Measurements from ENCODE around the gene PPP1R11. TPM values are rescaled to one million over a fixed set of nuclear protein-coding genes. Genes with fewer than 3 reads are reported as not detected.

Gene PPP1R11
- total and polyA plus RNA-seq, 9 of the 15 experiments (the other 6 are each of a cell fraction or from before 2014, with no cell fraction given), result 17.8 to 94.8 (median 44.6) TPM

- no peak overlapping the region for H3K4me3 ChIP-seq
- WGBS (ENCODE audit: insufficient coverage, low coverage, missing lambda C conversion rate), result 28% methylated on average over 36 of the region's 37 CpGs
- no peak for DNase-seq (ENCODE audit: extremely low read depth in 1 of 4, low spot score in 3 of 4)
- H3K9me3 ChIP-seq (replicated peaks; ENCODE audit: control insufficient read depth, insufficient read depth, low read depth, low read length), result no peaks in the 10 kb centered on the region
- no peaks in the 10 kb centered on the region for H3K9me1 ChIP-seq (ENCODE audit: control insufficient read depth, insufficient read depth, low read length)
- H3K79me2 ChIP-seq (ENCODE audit: control insufficient read depth, insufficient read depth, low read length), result no peaks in the 10 kb centered on the region
- 0 out of 2 replicates have a peak, but pooled peaks cover 4% of the 10 kb centered on the region for H4K20me1 ChIP-seq (replicated peaks; ENCODE audit: control insufficient read depth, insufficient read depth, low read length)
- intact Hi-C loops (cut with micrococcal nuclease), result no loop called here
- peaks cover 7% of the 10 kb centered on the region; the same call in 2 of the 3 replicates for H3K36me3 ChIP-seq (ENCODE audit: control insufficient read depth, insufficient read depth, low read length)
- no peak overlapping the region for H2AFZ ChIP-seq (ENCODE audit: low read depth, low read length)
- CTCF ChIA-PET (ENCODE audit: low intra/inter-chr PET ratio), result interaction anchor here (1.2 kb wide), 1 partner anchor 56 kb away, joined by 3 read pairs; no protein-coding TSS in a partner anchor
- peaks cover 0 to 27% of the 10 kb centered on the region in 2 experiments; a peak in 2 of 5 replicates for H3K4me1 ChIP-seq (replicated peaks in 1 of 2; ENCODE audit: control insufficient read depth in 2 of 2, insufficient read depth in 2 of 2, low read length in 2 of 2)
- H3K27me3 ChIP-seq (ENCODE audit: control insufficient read depth in 2 of 2, insufficient read depth in 2 of 2, low read length in 2 of 2), result peaks cover 25 to 44% of the 10 kb centered on the region in 2 experiments; a peak in 4 of 5 replicates
- FAIRE-seq, result no peak
- no TSS peak for BruUV-seq (replicated peaks)
- in situ Hi-C loops (cut with MboI), result no loop called here
- no peak; the same call in 2 of the 3 replicates for ATAC-seq
- POLR2A ChIA-PET, result interaction anchor here (1.0 to 1.4 kb wide), 2 partner anchors 13 to 540 kb away, joined by 3 to 5 read pairs; partner anchors contain the start of gene POLR1H
- H3K9ac ChIP-seq (ENCODE audit: insufficient read depth in 1 of 2, low read depth in 2 of 2, low read length in 2 of 2), result no peak overlapping the region
- TF ChIP-seq CHAMP1 (IDR thresholded peaks at IDR 0.05), result no peak
- no peak for TF ChIP-seq RBM22 (IDR thresholded peaks at IDR 0.05; ENCODE audit: low read depth, low read length, poor library complexity, severe bottlenecking)
- TF ChIP-seq ID3 (CRISPR knock-in tag; IDR thresholded peaks at IDR 0.05), result no peak
- TF ChIP-seq ID3 (tag; IDR thresholded peaks at IDR 0.05), result no peak
- TF ChIP-seq CHCHD3 (CRISPR knock-in tag; IDR thresholded peaks at IDR 0.05), result no peak
- no peak for TF ChIP-seq FOXJ3 (CRISPR knock-in tag; IDR thresholded peaks at IDR 0.05)
- TF ChIP-seq HMGXB4 (CRISPR knock-in tag; IDR thresholded peaks at IDR 0.05), result no peak
- no peak for TF ChIP-seq DACH1 (IDR thresholded peaks at IDR 0.05; ENCODE audit: partially characterized antibody)
- no peak for TF ChIP-seq CCNT2 (IDR thresholded peaks at IDR 0.05; ENCODE audit: borderline replicate concordance, extremely low read depth, insufficient read length, low read depth, low read length)
- no peak for TF ChIP-seq ZNF232 (CRISPR knock-in tag; IDR thresholded peaks at IDR 0.05)
- TF ChIP-seq C11orf30 (IDR thresholded peaks at IDR 0.05; ENCODE audit: low read depth), result no peak
- no peak for TF ChIP-seq ARHGAP35 (IDR thresholded peaks at IDR 0.05; ENCODE audit: partially characterized antibody)
- no peak for TF ChIP-seq MBD1 (CRISPR knock-in tag; IDR thresholded peaks at IDR 0.05)
- TF ChIP-seq POLR2AphosphoS2 (IDR thresholded peaks at IDR 0.05; ENCODE audit: low read length), result no peak
- H3K27ac ChIP-seq (ENCODE audit: extremely low read depth, low read depth, low read length), result no peak overlapping the region
- H3K4me2 ChIP-seq (ENCODE audit: insufficient read depth, low read length), result no peak overlapping the region
These were observed 7.5 kb downstream of the PPP1R11 start for GRCh38 chr6:30074331-30075093.
